ENCODE results near the gene TCP11.

TCP11 gene

GRCh38 chr6:35090734-35091133 is 50.4 kb downstream of the TCP11 start:
- DNase-seq, result no peak

- no peak for DNase-seq
These were observed 51.1 kb downstream of the TCP11 start for GRCh38 chr6:35089935-35090505.

GRCh38 chr6:35089216-35089934 is 51.8 kb downstream of the TCP11 start:
- DNase-seq, result no peak

GRCh38 chr6:35088281-35089215 is 52.6 kb downstream of the TCP11 start:
- no peak for DNase-seq

- no peak for DNase-seq
These were observed 53.5 kb downstream of the TCP11 start for GRCh38 chr6:35087361-35088280.

- DNase-seq, result no peak
These were observed 54.3 kb downstream of the TCP11 start for GRCh38 chr6:35086636-35087360.

- DNase-seq, result no peak
These were observed 54.9 kb downstream of the TCP11 start for GRCh38 chr6:35086282-35086632.

- no peak for DNase-seq
These were observed 55.5 kb downstream of the TCP11 start for GRCh38 chr6:35085359-35086281.

- no peak for DNase-seq
These were observed 56.5 kb downstream of the TCP11 start for GRCh38 chr6:35084511-35085203.

- DNase-seq, result no peak
These were observed 57.1 kb downstream of the TCP11 start for GRCh38 chr6:35084041-35084491.

- DNase-seq, result no peak
These were observed 57.6 kb downstream of the TCP11 start for GRCh38 chr6:35083507-35083906.

- DNase-seq, result no peak
These were observed 58.3 kb downstream of the TCP11 start for GRCh38 chr6:35082733-35083403.

- DNase-seq, result no peak
These were observed 59.0 kb downstream of the TCP11 start for GRCh38 chr6:35082046-35082732.

GRCh38 chr6:35081426-35081851 is 59.7 kb downstream of the TCP11 start:
- no peak for DNase-seq

- peak; percentile 63 for DNase-seq
These were observed 60.2 kb downstream of the TCP11 start for GRCh38 chr6:35080821-35081425.

- DNase-seq, result no peak
These were observed 61.0 kb downstream of the TCP11 start for GRCh38 chr6:35080016-35080680.

- DNase-seq, result no peak
These were observed 61.7 kb downstream of the TCP11 start for GRCh38 chr6:35079311-35080000.

Data from inflammatory macrophage treated with lipopolysaccharide for 4 hours (primary cell).